ENCODE data around the gene KISS1R. TPM values are rescaled to one million over a fixed set of nuclear protein-coding genes. Genes with fewer than 3 reads are reported as not detected.
"Not testable (repeated sequence)": the region's sequence is repeated elsewhere in the genome, so short reads cannot be mapped to it uniquely, and the experiment has no call there.

KISS1R gene
- total RNA-seq, 1 donor from 2014 or later: 6.1 TPM

GRCh38 chr19:956766-957440, 39.8 kb downstream of the KISS1R start:
- H3K9me3 Mint-ChIP-seq (ENCODE audit: low read depth): no peaks in the 10 kb centered on the region
- peaks cover 39% of the 10 kb centered on the region for H3K4me1 Mint-ChIP-seq (ENCODE audit: low read depth)
- no peaks in the 10 kb centered on the region for H3K27me3 Mint-ChIP-seq
- H3K36me3 Mint-ChIP-seq (ENCODE audit: insufficient read depth): peaks cover 7% of the 10 kb centered on the region
- peak overlapping the region; percentile 97 for H3K27ac Mint-ChIP-seq
- H3K4me3 Mint-ChIP-seq (ENCODE audit: low read depth): no peak overlapping the region
- no peak for DNase-seq (ENCODE audit: low spot score, unreplicated experiment)
- no peak for TF ChIP-seq CTCF (IDR thresholded peaks at IDR 0.05; ENCODE audit: unreplicated experiment)

- Mint-ChIP-seq H3K27ac (peak overlapping the region; percentile 97), H3K4me1 (ENCODE audit: low read depth) (peaks cover 42% of the 10 kb centered on the region)
- H3K9me3 Mint-ChIP-seq (ENCODE audit: low read depth); DNase-seq (ENCODE audit: low spot score, unreplicated experiment); H3K36me3 Mint-ChIP-seq (ENCODE audit: insufficient read depth); H3K27me3 Mint-ChIP-seq; H3K4me3 Mint-ChIP-seq (ENCODE audit: low read depth): not testable (repeated sequence)
Observed at GRCh38 chr19:957578-957977, 40.4 kb downstream of the KISS1R start.

GRCh38 chr19:958967-959855, 42.1 kb downstream of the KISS1R start:
- TF ChIP-seq CTCF (IDR thresholded peaks at IDR 0.05; ENCODE audit: unreplicated experiment): no peak
- H3K4me3 Mint-ChIP-seq (ENCODE audit: low read depth): peak overlapping the region; percentile 29
- H3K36me3 Mint-ChIP-seq (ENCODE audit: insufficient read depth): peaks cover 11% of the 10 kb centered on the region
- peaks cover 40% of the 10 kb centered on the region for H3K4me1 Mint-ChIP-seq (ENCODE audit: low read depth)
- no peaks in the 10 kb centered on the region for H3K27me3 Mint-ChIP-seq
- DNase-seq (ENCODE audit: low spot score, unreplicated experiment): no peak
- H3K9me3 Mint-ChIP-seq (ENCODE audit: low read depth): no peaks in the 10 kb centered on the region
- H3K27ac Mint-ChIP-seq: peak overlapping the region; percentile 94

DNA sequence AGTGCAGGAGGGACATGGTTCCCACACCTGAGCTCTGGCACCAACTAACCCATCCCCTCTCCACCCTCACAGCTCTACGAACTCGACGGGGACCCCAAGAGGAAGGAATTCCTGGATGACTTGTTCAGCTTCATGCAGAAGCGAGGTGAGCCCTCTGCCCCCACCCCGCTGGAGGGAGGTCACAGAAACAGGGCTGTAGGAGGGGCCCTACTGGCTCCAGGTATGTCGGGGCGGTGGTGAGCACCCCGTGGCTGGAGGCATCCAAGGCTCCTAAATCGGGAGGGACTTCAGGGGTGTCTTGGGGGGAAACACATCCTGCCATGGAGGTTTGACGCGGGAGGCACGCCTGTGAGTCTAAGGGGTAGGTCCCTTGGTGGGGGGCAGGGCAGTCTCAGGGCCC, 42.9 kb downstream of the KISS1R start:
- H3K4me1 Mint-ChIP-seq (ENCODE audit: low read depth): peaks cover 37% of the 10 kb centered on the region
- no peaks in the 10 kb centered on the region for H3K27me3 Mint-ChIP-seq
- no peak for DNase-seq (ENCODE audit: low spot score, unreplicated experiment)
- H3K9me3 Mint-ChIP-seq (ENCODE audit: low read depth): no peaks in the 10 kb centered on the region
- peak; percentile 31 for TF ChIP-seq CTCF (IDR thresholded peaks at IDR 0.05; ENCODE audit: unreplicated experiment)
- peaks cover 14% of the 10 kb centered on the region for H3K36me3 Mint-ChIP-seq (ENCODE audit: insufficient read depth)
- H3K4me3 Mint-ChIP-seq (ENCODE audit: low read depth): no peak overlapping the region
- peak overlapping the region; percentile 94 for H3K27ac Mint-ChIP-seq

DNA sequence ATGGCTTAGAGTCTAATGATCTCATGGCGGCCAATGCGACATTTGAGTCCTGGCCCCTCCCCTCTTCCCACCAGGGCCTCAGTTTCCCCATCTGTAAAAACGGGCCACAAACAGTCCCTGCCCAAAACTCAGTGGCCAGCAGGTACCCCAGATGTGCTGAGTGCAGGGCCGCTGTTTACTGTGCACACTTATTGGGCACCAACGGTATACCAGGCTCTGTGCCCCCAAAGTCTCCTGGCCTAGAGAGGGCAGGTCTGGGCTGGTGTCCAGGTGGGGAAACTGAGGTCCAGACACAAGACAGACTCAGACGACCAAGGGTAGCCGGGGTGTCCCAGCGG, 43.4 kb downstream of the KISS1R start:
- Mint-ChIP-seq H3K27ac (peak overlapping the region; percentile 82), H3K4me3 (ENCODE audit: low read depth) (no peak overlapping the region)

More for the DNA sequence above, 43.4 kb downstream of the KISS1R start:
- Mint-ChIP-seq H3K36me3 (ENCODE audit: insufficient read depth) (peaks cover 19% of the 10 kb centered on the region), H3K27me3 (no peaks in the 10 kb centered on the region), H3K4me1 (ENCODE audit: low read depth) (peaks cover 35% of the 10 kb centered on the region), H3K9me3 (ENCODE audit: low read depth) (no peaks in the 10 kb centered on the region)
- DNase-seq (ENCODE audit: low spot score, unreplicated experiment): no peak
- no peak for TF ChIP-seq CTCF (IDR thresholded peaks at IDR 0.05; ENCODE audit: unreplicated experiment)

Data from progenitor cell of endocrine pancreas (in vitro differentiated cells).